PC-3 (cell line): ENCODE data around the gene PLEKHA6. TPM values are rescaled to one million over a fixed set of nuclear protein-coding genes. Genes with fewer than 3 reads are reported as not detected.

Experiments
- ATAC-seq: fragments of 200-7000 bp; cut with Tn5 transposase; 2 replicates; pipeline ENCODE4 v1.9.1; 2020; ENCODE audit warnings: mild to moderate bottlenecking, moderate library complexity
- BruUV-seq: library from RNA; stranded (reverse); fragments of 400-500 nt; replicated peaks from 2 replicates; lab custom pipeline; 2021; lab: Mats Ljungman, UMichigan
- CTCF ChIA-PET: fragments of 300-600 bp; sonication (Branson Sonifier 250); formaldehyde crosslinking; loops from one replicate; lab custom pipeline; 2022; ENCODE audit warnings: antibody characterized with exemption; lab: Charles Lee
- POLR2A ChIA-PET: fragments of 300-600 bp; sonication (Branson Sonifier 250); formaldehyde crosslinking; loops from one replicate; lab custom pipeline; 2022; ENCODE audit warnings: antibody characterized with exemption; ENCODE audit not compliant: unreplicated experiment; lab: Charles Lee
- DNase-seq: peaks from one replicate; pipeline ENCODE4 v3.0.0-alpha.2; 2015
- H2AFZ ChIP-seq: fragments of 300-600 bp; sonication (generic); 2 replicates; pipeline ENCODE4 v1.6.0; 2016; ENCODE audit warnings: antibody characterized with exemption, low read length
- H3F3A ChIP-seq: fragments of 300-600 bp; sonication (generic); one replicate; pipeline ENCODE4 v1.6.0; 2017; ENCODE audit warnings: antibody characterized with exemption, low read length, control low read depth, mild to moderate bottlenecking; ENCODE audit not compliant: unreplicated experiment
- H3K27ac ChIP-seq: fragments of 300-600 bp; sonication (generic); 2 replicates; pipeline ENCODE4 v1.5.1; 2016; ENCODE audit warnings: mild to moderate bottlenecking, low read length
- H3K27me3 ChIP-seq: fragments of 300-600 bp; sonication (generic); 2 replicates; pipeline ENCODE4 v1.6.1; 2016; ENCODE audit warnings: low read length, mixed read lengths
- H3K36me3 ChIP-seq: fragments of 300-600 bp; sonication (generic); 2 replicates; pipeline ENCODE4 v1.6.1; 2016; ENCODE audit warnings: low read depth, mixed run types, low read length, mixed read lengths
- H3K4me1 ChIP-seq: fragments of 300-600 bp; sonication (generic); 2 replicates; pipeline ENCODE4 v1.5.1; 2016; ENCODE audit warnings: low read length; ENCODE audit not compliant: insufficient read depth
- H3K4me2 ChIP-seq: fragments of 300-600 bp; sonication (generic); 2 replicates; pipeline ENCODE4 v1.6.0; 2016; ENCODE audit warnings: low read length
- H3K4me3 ChIP-seq: fragments of 300-600 bp; sonication (generic); 2 replicates; pipeline ENCODE4 v1.5.1; 2016; ENCODE audit warnings: mild to moderate bottlenecking, low read length, mixed read lengths
- H3K79me2 ChIP-seq: fragments of 300-600 bp; sonication (generic); 2 replicates; pipeline ENCODE4 v1.6.1; 2017; ENCODE audit warnings: low read length, mixed read lengths
- H3K9ac ChIP-seq: fragments of 300-600 bp; sonication (generic); 2 replicates; pipeline ENCODE4 v1.6.0; 2016; ENCODE audit warnings: mild to moderate bottlenecking, low read length
- H3K9me2 ChIP-seq: fragments of 300-600 bp; sonication (generic); replicated peaks from 2 replicates; pipeline ENCODE4 v1.6.1; 2016; ENCODE audit warnings: mixed run types, low read length, mixed read lengths
- H3K9me3 ChIP-seq: fragments of 300-600 bp; sonication (generic); 2 replicates; pipeline ENCODE4 v1.6.1; 2016; ENCODE audit warnings: low read length, mixed read lengths
- H4K20me1 ChIP-seq: fragments of 300-600 bp; sonication (generic); 2 replicates; pipeline ENCODE4 v1.6.1; 2016; ENCODE audit warnings: low read length, mixed read lengths
- CTCF ChIP-seq: fragments of 300-600 bp; sonication (generic); conservative IDR thresholded peaks from 2 replicates; pipeline ENCODE4 v1.5.1; 2017; ENCODE audit warnings: antibody characterized with exemption, low read depth, mild to moderate bottlenecking, low read length
- EZH2 ChIP-seq: fragments of 300-600 bp; sonication (generic); IDR thresholded peaks from one replicate; pipeline ENCODE4 v1.6.1; 2017; ENCODE audit warnings: antibody characterized with exemption, mild to moderate bottlenecking, low read length; ENCODE audit not compliant: unreplicated experiment
- EZH2phosphoT487 ChIP-seq: fragments of 300-600 bp; sonication (generic); IDR thresholded peaks from 2 replicates; pipeline ENCODE4 v1.6.1; 2018; ENCODE audit warnings: mild to moderate bottlenecking, antibody characterized with exemption, low read length, borderline replicate concordance
- intact Hi-C: fragments of 100-400 bp; cut with micrococcal nuclease; formaldehyde crosslinking; loops from 2 replicates; pipeline ENCODE4 v1.9.0; 2023
- total RNA-seq: library from RNA; depleted of rRNA; stranded (reverse); fragments of >200 nt; gene quantifications from 2 replicates; pipeline ENCODE4 v1.2.3, GENCODE V29; 2014

Gene PLEKHA6
- total RNA-seq, 1 experiment from 2014 or later = 53.8 TPM

GRCh38 chr1:204262506-204263253, 97.0 kb downstream of the PLEKHA6 start:
- no peak overlapping the region for H3K27ac ChIP-seq
- H3K4me3 ChIP-seq = no peak overlapping the region
- peaks cover 44% of the 10 kb centered on the region for H3K36me3 ChIP-seq
- no peak for DNase-seq
- BruUV-seq = no TSS peak
- no peak overlapping the region for H3K4me2 ChIP-seq
- H2AFZ ChIP-seq = no peak overlapping the region
- H3K9ac ChIP-seq = no peak overlapping the region
- ATAC-seq = no peak
- no peaks in the 10 kb centered on the region for H3K4me1 ChIP-seq
- no peaks in the 10 kb centered on the region for H3K79me2 ChIP-seq
- TF ChIP-seq EZH2phosphoT487 (no peak), EZH2 (no peak), CTCF (no peak)
- intact Hi-C loops = no loop called here
- H4K20me1 ChIP-seq = no peaks in the 10 kb centered on the region
- H3F3A ChIP-seq = no peaks in the 10 kb centered on the region
- ChIA-PET POLR2A (no interaction called here), CTCF (no interaction called here)
- H3K9me2 ChIP-seq = no peaks in the 10 kb centered on the region
- no peaks in the 10 kb centered on the region for H3K27me3 ChIP-seq
- H3K9me3 ChIP-seq = no peaks in the 10 kb centered on the region

GRCh38 chr1:204261746-204262505, 97.8 kb downstream of the PLEKHA6 start:
- no peak for ATAC-seq
- intact Hi-C loops = no loop called here
- TF ChIP-seq EZH2phosphoT487 (no peak), CTCF (no peak), EZH2 (no peak)
- CTCF ChIA-PET = no interaction called here
- no peaks in the 10 kb centered on the region for H4K20me1 ChIP-seq
- POLR2A ChIA-PET = no interaction called here
- H3K4me1 ChIP-seq = no peaks in the 10 kb centered on the region
- peaks cover 36% of the 10 kb centered on the region for H3K36me3 ChIP-seq
- no peak overlapping the region for H3K27ac ChIP-seq
- H3K79me2 ChIP-seq = no peaks in the 10 kb centered on the region
- H3K27me3 ChIP-seq = no peaks in the 10 kb centered on the region
- H3K9ac ChIP-seq = no peak overlapping the region
- BruUV-seq = no TSS peak
- no peaks in the 10 kb centered on the region for H3K9me3 ChIP-seq
- no peaks in the 10 kb centered on the region for H3F3A ChIP-seq
- H3K4me3 ChIP-seq = no peak overlapping the region
- H2AFZ ChIP-seq = no peak overlapping the region
- H3K4me2 ChIP-seq = no peak overlapping the region
- no peak for DNase-seq
- H3K9me2 ChIP-seq = no peaks in the 10 kb centered on the region

GRCh38 chr1:204261266-204261665, 98.5 kb downstream of the PLEKHA6 start:
- ATAC-seq (no peak), DNase-seq (no peak)
- intact Hi-C loops = no loop called here
- Histone ChIP-seq H3K79me2 (no peaks in the 10 kb centered on the region), H3K27ac (no peak overlapping the region), H4K20me1 (no peaks in the 10 kb centered on the region), H3K9me2 (no peaks in the 10 kb centered on the region), H2AFZ (no peak overlapping the region), H3K36me3 (peaks cover 33% of the 10 kb centered on the region), H3K27me3 (no peaks in the 10 kb centered on the region), H3K4me1 (no peaks in the 10 kb centered on the region), H3K9me3 (no peaks in the 10 kb centered on the region), H3F3A (no peaks in the 10 kb centered on the region), H3K9ac (no peak overlapping the region), H3K4me2 (no peak overlapping the region), H3K4me3 (no peak overlapping the region)
- BruUV-seq = no TSS peak
- CTCF ChIA-PET = no interaction called here
- TF ChIP-seq EZH2 (no peak), CTCF (no peak), EZH2phosphoT487 (no peak)
- POLR2A ChIA-PET = no interaction called here
